Parathyroid adenoma (tissue), 2 donors: Measurements from ENCODE around the gene RBKS.

ENCODE experiments used
- H2AFZ ChIP-seq: fragments of 300-600 bp; sonication (generic); one replicate; pipeline ENCODE4 v1.7.0; 2017; ENCODE audit warnings: antibody characterized with exemption, mild to moderate bottlenecking
- H3K27ac ChIP-seq: fragments of 300-600 bp; sonication (generic); one replicate; pipeline ENCODE4 v1.7.0; 2017
- H3K27me3 ChIP-seq: fragments of 300-600 bp; sonication (generic); one replicate; pipeline ENCODE4 v1.7.0; 2017; ENCODE audit warnings: low read length; ENCODE audit not compliant: control insufficient read depth, insufficient read depth
- H3K36me3 ChIP-seq: fragments of 300-600 bp; sonication (generic); one replicate; pipeline ENCODE4 v1.7.0; 2017; ENCODE audit warnings: low read length; ENCODE audit not compliant: control insufficient read depth, insufficient read depth
- H3K4me1 ChIP-seq: fragments of 300-600 bp; sonication (generic); one replicate; pipeline ENCODE4 v1.7.0; 2017; ENCODE audit warnings: control low read depth
- H3K4me2 ChIP-seq: fragments of 300-600 bp; sonication (generic); one replicate; pipeline ENCODE4 v1.7.0; 2017; ENCODE audit warnings: low read length
- H3K4me3 ChIP-seq: fragments of 300-600 bp; sonication (generic); one replicate; pipeline ENCODE4 v1.7.0; 2017; ENCODE audit warnings: low read depth, low read length
- H3K79me2 ChIP-seq: fragments of 300-600 bp; sonication (generic); one replicate; pipeline ENCODE4 v1.7.0; 2017; ENCODE audit warnings: control low read depth
- H3K9ac ChIP-seq: fragments of 300-600 bp; sonication (generic); one replicate; pipeline ENCODE4 v1.7.0; 2017; ENCODE audit warnings: mild to moderate bottlenecking
- H3K9me3 ChIP-seq: fragments of 300-600 bp; sonication (generic); one replicate; pipeline ENCODE4 v1.7.0; 2017; ENCODE audit warnings: low read length; ENCODE audit not compliant: control insufficient read depth
- TF ChIP-seq, protein P1 (sequence below): fragments of 300-600 bp; sonication (generic); IDR thresholded peaks from one replicate; pipeline ENCODE4 v1.7.0; 2017; ENCODE audit warnings: antibody characterized with exemption, mild to moderate bottlenecking
- donor health status: primary hyperparathyroidism.

RBKS gene

DNA sequence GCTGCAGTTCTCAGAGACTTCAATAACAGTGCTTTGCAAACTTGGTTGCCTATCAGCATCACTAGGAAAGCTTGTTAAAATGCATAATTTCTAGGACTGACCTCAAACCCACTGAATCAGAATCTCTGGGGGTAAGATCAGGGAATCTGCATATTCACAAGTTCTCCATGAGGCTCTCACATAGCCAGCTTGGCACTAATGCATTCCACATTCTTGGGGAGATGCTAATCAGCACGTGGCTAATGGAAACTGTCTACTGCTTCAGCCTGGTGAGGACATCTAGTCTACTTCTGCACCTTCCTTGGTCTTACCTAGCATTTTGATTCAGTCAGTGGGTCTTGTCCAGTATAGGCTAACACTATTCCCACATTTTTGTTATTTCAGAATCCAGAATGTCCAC lies 56.3 kb downstream of the RBKS start:
- no peak overlapping the region for H3K4me2 ChIP-seq
- no peaks in the 10 kb centered on the region for H3K36me3 ChIP-seq
- no peaks in the 10 kb centered on the region for H3K79me2 ChIP-seq
- H3K9me3 ChIP-seq = no peaks in the 10 kb centered on the region
- TF ChIP-seq, protein P1, sequence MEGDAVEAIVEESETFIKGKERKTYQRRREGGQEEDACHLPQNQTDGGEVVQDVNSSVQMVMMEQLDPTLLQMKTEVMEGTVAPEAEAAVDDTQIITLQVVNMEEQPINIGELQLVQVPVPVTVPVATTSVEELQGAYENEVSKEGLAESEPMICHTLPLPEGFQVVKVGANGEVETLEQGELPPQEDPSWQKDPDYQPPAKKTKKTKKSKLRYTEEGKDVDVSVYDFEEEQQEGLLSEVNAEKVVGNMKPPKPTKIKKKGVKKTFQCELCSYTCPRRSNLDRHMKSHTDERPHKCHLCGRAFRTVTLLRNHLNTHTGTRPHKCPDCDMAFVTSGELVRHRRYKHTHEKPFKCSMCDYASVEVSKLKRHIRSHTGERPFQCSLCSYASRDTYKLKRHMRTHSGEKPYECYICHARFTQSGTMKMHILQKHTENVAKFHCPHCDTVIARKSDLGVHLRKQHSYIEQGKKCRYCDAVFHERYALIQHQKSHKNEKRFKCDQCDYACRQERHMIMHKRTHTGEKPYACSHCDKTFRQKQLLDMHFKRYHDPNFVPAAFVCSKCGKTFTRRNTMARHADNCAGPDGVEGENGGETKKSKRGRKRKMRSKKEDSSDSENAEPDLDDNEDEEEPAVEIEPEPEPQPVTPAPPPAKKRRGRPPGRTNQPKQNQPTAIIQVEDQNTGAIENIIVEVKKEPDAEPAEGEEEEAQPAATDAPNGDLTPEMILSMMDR = no peak
- H3K4me1 ChIP-seq = no peaks in the 10 kb centered on the region
- no peak overlapping the region for H3K9ac ChIP-seq
- H3K27me3 ChIP-seq = no peaks in the 10 kb centered on the region
- no peak overlapping the region for H3K27ac ChIP-seq
- H2AFZ ChIP-seq = no peak overlapping the region
- no peak overlapping the region for H3K4me3 ChIP-seq

DNA sequence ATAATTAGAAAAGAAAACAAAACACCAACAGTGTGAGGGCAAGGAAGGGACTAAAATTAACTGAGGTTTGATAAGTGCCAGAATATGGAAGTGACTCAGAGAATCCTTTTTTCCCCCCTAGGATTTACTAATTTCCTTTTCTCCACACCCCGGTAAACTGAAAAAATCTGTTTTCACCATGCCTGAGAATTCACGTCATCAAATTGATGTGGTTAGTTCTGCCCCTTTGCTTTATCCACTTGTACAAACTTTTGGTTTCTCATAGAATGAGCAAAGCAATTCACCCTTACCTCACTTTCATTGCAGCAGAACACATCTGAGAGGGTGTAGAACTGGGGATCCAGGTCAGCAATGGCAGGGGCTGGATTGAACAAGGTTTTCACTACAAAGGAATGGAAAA lies 57.8 kb downstream of the RBKS start:
- no peaks in the 10 kb centered on the region for H3K36me3 ChIP-seq
- no peaks in the 10 kb centered on the region for H3K9me3 ChIP-seq
- no peak overlapping the region for H3K4me2 ChIP-seq
- no peak overlapping the region for H3K4me3 ChIP-seq
- H3K79me2 ChIP-seq = no peaks in the 10 kb centered on the region
- H3K4me1 ChIP-seq = no peaks in the 10 kb centered on the region
- H2AFZ ChIP-seq = no peak overlapping the region
- H3K9ac ChIP-seq = no peak overlapping the region
- H3K27ac ChIP-seq = no peak overlapping the region
- TF ChIP-seq, protein P1 = no peak
- no peaks in the 10 kb centered on the region for H3K27me3 ChIP-seq

DNA sequence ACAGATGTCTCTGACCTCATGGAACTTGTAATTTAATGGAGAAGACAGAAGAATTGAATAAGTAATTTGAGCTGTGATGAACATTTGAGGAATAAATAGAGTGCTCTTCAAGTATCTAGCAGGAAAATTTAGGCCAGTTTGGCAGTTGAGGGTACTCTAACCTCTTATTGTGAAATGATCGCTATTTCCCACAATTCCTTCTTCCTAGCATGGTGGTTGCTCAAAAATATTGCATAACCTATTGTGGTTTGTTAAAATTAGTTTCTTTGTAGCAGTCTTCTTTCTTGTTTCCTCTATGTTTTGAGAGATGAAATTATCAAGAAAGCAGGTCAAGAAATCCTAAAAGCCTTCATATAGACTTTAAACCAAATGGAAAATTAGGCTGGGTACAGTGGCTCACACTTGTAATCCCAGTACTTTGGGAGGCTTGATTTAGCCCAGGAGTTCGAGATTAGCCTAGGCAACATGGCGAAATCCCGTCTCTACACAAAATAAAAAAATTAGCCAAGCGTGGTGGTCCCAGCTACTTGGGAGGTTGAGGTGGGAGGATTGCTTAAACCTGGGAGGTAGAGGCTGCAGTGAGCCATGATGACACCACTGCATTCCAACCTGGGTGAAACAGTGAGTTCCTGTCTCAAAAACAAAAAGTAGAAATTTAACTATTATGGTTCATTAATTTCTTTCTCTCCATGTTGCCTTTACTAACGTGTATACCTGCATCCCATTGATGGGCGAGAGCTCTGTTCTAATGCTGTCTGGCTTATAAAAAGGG lies 58.7 kb downstream of the RBKS start:
- Histone ChIP-seq H2AFZ (no peak overlapping the region), H3K4me3 (no peak overlapping the region), H3K36me3 (no peaks in the 10 kb centered on the region), H3K4me1 (no peaks in the 10 kb centered on the region), H3K9me3 (no peaks in the 10 kb centered on the region), H3K27me3 (no peaks in the 10 kb centered on the region), H3K79me2 (no peaks in the 10 kb centered on the region), H3K4me2 (no peak overlapping the region), H3K27ac (no peak overlapping the region), H3K9ac (no peak overlapping the region)
- TF ChIP-seq, protein P1 = no peak

DNA sequence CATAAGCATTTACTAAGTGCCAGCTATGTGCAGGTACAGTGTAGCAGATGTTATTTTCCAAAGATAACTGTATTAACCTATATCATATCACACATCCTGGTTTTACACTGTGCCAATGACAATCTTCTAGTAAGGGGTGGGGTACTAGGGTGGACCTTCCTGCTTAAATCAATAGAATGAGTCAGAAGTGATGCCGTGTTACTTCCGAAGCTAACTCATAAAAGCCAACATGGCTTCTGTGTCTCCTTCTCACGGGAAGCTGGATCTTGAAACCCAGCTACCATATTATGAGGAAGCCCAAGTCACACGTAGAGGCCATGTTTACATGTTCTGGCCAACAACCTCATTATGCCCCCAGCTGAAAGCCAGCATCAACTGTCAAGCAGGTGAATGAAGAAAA lies 59.5 kb downstream of the RBKS start:
- Histone ChIP-seq H3K9me3 (no peaks in the 10 kb centered on the region), H3K36me3 (no peaks in the 10 kb centered on the region), H3K27ac (no peak overlapping the region), H3K4me1 (no peaks in the 10 kb centered on the region), H3K4me2 (no peak overlapping the region), H3K79me2 (no peaks in the 10 kb centered on the region), H3K4me3 (no peak overlapping the region), H3K9ac (no peak overlapping the region), H3K27me3 (no peaks in the 10 kb centered on the region), H2AFZ (no peak overlapping the region)
- TF ChIP-seq, protein P1 = no peak

DNA sequence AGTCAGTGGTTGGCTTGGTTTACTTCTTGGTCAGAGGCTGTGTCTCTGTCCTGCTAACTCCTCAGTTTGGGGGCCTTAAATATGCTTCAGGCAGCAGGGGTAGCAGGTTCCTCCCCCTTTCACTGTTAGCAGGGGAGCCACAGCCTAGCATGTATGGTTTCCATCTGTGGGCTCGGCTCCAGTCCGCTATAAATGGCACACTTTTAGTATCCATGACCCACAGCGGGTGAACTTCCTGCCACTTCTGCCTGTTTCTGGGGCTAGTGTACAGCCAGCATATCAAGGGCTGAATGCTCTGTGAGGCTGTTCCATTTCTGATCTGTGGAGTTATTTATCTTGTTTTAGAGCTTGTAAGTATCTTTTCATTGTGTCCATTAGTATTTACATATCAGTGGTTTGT lies 60.4 kb downstream of the RBKS start:
- no peak overlapping the region for H3K4me2 ChIP-seq
- H2AFZ ChIP-seq = no peak overlapping the region
- TF ChIP-seq, protein P1 = no peak
- no peaks in the 10 kb centered on the region for H3K27me3 ChIP-seq
- H3K4me3 ChIP-seq = no peak overlapping the region
- no peak overlapping the region for H3K27ac ChIP-seq
- H3K79me2 ChIP-seq = no peaks in the 10 kb centered on the region
- H3K4me1 ChIP-seq = no peaks in the 10 kb centered on the region
- no peaks in the 10 kb centered on the region for H3K9me3 ChIP-seq
- H3K36me3 ChIP-seq = no peaks in the 10 kb centered on the region
- H3K9ac ChIP-seq = no peak overlapping the region
